EH (cell line): ENCODE results near the gene EFEMP2.

Experiments
- DNase-seq: peaks from one replicate; pipeline ENCODE4 v3.0.0-alpha.2; 2015; ENCODE audit warnings: low read depth

EFEMP2 gene

DNA sequence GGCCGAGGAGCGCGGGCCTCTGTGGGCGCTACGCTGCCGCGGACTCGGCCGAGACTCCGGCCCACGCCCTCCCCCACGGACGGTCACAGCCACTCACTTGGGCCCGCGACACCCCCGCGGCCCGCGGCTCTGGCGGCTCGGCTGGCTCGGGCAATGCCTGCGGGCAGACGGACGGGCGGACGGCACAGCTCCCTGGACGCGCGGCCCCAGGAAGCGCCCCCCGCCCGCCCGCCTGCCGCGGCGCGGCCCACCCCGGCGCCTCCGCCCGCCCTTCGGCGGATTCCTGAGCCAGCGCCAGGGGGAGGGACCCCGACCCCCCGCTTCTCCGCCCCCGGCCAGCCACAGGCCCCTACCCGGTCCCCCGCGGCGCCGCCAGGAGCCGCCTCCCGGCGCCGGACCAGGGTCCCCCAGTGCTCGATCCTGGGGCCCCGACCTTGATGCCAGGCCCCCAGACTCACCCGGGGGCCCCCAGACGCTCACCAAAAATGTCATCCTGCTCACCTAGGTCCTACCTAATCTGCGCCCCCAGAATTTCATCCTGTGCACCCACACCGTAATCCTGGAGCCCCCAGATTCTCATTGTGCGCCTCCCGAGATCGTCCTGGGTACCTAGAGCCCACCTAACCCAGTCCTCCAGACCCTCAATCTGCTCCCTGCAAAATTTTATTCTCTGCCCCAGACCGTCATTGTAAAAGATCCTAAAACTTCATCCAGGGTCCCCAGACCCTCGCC is at the start of gene EFEMP2:
EFEMP2 (minus strand) TSS at position 215 of the 732 bp plus-strand sequence. CDS start 446 bp downstream, outside the sequence.
- DNase-seq: peak; percentile 75

DNA sequence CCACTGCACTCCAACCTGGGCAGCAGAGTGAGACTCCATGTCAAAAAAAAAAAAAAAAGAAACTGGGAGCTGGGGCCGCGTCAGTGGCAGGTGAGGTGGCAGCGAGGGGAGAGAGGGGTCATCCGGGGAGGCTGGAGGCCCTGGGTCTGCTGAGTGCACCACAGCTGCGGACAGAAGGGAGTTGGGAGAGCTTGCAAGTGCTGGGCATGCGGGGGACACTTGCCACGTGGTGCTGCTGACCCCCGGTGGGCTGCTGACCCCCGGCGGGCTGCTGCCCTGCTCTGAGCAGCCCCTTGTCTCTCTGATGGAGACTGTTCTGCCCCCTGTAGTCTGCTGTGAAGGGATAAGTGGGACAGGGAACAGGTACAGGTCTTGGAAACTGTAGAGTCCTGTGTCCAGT is 49.3 kb upstream of the EFEMP2 start:
- no peak for DNase-seq

DNA sequence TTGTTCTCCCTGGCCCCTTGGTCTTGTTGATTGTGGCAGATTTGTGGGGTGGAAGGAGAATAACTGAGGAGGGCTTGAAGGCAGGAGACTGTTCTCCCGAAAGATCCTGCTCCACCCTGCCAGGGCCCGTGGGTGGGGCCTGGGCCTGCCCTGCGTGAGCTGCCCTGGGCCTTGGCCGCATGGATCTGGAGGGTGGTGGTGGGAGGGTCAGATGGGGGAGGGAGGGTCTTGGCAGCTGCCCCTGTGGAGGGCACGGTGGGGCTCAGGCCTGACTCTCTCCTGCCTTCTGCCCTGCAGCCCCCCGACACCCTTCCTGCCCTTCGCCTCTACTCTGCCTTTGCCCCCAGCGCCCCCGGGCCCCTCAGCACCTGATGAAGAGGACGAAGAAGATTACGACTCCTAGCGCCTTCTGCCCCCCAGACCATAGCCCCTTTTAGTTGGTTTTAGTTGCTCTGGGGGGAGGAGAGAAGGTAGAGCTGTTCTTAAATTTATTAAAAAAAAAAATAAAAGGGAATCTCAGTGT is 48.5 kb upstream of the EFEMP2 start:
- DNase-seq: no peak

DNA sequence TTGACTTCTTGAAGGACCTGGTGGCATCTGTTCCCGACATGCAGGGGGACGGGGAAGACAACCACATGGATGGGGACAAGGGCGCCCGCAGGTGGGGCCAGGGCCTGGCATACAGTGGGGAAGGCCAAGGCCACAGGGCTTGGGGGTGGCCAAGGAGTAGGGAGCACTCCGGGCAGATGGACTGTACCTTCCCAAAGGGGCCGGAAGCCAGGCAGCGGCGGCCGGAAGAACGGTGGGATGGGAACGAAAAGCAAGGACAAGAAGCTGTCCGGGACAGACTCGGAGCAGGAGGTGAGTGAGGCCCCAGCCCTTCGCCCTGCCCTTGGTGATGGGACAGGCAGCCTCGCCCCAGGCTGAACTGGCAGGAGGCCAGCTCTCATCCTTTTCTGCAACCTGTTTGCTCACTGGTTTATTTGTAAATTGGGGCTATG is 47.8 kb upstream of the EFEMP2 start:
- no peak for DNase-seq

GRCh38 chr11:65919573-65920371 is 47.2 kb upstream of the EFEMP2 start:
- DNase-seq: no peak

DNA sequence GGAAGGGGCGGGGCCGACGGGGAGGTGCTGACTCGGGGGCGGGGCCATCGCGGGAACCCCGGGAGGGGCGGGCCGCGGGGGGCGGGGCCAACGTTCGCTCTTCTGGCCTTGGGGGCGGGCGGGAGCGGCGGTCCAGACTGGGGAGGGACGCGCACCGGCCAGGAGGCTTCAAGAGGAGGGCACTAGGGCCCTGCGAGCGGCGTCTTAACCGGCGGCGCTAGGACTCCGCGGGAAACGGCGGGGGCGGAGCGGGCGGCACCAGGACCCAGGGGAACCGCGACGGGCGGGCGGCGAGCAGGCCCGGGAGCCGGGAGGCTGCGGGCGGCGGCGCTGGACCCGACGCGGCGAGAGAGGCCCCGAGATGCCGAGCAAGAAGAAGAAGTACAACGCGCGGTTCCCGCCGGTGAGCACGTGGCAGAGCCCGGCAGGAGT is 46.6 kb upstream of the EFEMP2 start, which contains the start of gene DRAP1:
DRAP1 (plus strand) TSS at position 286 of the 432 bp plus-strand sequence; CDS start at position 362, 76 bp downstream.
- peak; percentile 99 for DNase-seq

DNA sequence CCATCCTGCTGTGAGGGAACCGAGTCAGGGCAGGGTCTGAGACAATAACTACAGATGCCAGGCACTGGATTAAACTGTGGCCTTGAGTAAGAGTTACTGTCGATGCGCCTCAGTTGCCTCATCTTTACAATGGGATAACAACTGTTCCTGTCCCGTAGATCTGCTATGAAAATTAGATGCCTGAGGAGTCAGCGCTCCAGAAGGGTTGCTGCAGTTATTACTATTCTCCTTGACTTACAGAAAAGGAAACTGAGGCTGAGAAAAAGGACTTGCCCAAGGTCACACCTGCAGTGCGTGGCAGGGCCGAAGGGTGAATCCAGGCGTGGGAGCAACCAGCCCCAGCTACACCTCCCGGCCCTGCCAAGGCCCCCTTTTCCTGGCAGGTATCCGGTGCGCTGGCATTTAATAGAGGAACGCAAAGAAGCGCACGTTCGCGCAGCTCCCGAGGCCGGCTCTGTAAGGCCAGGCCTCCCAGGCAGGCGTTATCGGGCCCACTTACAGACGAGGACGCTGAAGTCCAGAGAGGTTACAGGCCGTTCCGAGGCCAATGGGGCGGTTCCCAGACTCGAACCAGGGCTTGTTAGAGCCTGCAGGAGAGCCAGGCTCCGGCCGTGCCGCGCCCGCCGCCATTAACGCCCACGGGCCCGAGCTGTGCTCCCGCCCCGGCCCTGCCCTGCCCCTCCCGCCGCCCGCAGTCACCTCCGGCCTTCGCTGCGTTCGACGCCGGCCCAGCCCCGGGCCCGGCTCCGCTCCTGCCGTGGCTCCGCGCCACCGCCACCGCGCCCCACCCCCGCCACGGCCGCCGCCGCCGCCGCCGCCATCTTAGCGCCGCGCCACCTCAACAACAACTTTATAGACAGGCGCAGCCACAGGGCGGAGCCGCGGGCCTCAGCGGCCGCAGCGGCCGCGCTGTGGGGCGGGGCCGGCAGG is 45.9 kb upstream of the EFEMP2 start, which contains the start of gene C11orf68:
C11orf68 (minus strand) TSS at position 852 of the 930 bp plus-strand sequence; CDS start at position 821, 31 bp downstream.
- peak; percentile 47 for DNase-seq

- no peak for DNase-seq
These were observed 45.0 kb upstream of the EFEMP2 start for GRCh38 chr11:65917434-65918210.

DNA sequence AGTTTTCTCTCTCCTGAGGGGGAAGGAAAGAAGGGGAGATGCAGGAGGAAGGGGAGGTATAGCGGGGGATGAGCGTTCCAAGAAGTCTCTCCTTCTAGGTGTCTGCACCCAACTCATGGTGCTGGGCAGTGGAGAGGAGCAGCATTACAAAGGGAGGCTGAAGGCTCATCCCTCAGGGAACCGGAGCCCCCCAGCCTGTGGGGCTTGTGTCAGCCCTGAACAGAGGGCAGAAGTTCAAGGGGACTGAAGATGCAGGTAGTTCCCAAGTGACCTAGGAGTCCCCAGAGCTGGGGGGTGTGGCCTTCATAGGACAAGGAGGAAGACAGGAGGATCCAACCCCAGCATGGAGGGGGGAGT is 44.5 kb upstream of the EFEMP2 start:
- DNase-seq: no peak

- DNase-seq: no peak
These were observed 43.8 kb upstream of the EFEMP2 start for GRCh38 chr11:65916391-65916790.

DNA sequence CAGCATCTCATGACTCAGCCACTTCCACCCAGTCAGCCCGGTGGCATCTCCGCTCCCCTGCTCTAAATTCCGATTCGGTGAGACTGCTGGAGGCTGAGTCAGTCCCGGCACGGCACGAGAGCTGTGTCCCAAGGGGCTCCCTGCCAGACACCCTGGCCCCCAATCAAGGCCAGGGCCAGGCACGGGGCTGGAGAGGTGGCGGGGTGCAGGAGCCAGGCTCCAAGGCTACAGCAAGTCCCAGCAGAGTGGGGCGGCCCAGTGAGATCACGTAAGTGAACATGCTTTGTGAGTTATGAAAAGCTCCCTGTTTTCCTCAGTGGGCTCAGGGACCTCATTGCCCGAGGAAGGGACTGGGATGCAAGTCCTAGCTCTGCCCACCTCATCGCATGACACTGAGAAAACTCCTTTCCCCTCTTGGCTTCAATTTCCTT is 43.2 kb upstream of the EFEMP2 start:
- peak; percentile 99 for DNase-seq

DNA sequence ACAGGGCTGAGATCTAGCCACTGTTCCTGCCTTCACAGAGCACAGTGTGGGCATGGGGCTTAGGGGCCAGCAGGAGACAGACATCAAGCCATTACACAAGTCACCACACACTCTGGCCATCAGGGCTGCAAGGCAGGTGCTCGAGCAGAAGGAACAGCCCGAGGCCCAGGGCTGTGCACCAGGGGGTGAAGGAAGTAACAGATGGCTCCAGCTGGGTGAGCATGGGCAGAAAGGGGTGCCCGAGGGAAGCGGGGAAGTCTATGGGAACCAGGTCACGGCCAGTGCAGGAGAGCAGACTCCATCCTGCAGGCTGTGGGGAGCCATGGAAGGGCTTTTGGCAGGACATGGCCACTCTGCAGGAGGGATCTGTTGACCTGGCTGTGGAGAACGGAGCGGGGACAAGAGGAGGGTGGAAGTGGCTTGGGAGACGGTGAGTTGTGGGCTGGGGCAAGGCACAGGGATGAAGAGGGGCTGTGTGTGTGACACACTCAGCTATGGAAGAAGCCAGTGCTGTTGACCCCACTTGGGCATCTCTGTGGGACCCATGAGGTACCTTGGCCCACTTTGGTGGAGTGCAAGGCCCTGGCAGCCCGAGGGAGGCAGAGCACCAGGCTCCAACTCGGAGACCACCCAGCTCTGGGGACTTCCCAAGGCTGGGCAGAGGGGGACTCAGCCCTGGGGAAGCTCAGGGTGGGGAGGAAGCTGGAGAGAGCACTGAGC is 42.7 kb upstream of the EFEMP2 start:
- no peak for DNase-seq

- DNase-seq: peak; percentile 61
These were observed 40.2 kb upstream of the EFEMP2 start for GRCh38 chr11:65912845-65913244.

DNA sequence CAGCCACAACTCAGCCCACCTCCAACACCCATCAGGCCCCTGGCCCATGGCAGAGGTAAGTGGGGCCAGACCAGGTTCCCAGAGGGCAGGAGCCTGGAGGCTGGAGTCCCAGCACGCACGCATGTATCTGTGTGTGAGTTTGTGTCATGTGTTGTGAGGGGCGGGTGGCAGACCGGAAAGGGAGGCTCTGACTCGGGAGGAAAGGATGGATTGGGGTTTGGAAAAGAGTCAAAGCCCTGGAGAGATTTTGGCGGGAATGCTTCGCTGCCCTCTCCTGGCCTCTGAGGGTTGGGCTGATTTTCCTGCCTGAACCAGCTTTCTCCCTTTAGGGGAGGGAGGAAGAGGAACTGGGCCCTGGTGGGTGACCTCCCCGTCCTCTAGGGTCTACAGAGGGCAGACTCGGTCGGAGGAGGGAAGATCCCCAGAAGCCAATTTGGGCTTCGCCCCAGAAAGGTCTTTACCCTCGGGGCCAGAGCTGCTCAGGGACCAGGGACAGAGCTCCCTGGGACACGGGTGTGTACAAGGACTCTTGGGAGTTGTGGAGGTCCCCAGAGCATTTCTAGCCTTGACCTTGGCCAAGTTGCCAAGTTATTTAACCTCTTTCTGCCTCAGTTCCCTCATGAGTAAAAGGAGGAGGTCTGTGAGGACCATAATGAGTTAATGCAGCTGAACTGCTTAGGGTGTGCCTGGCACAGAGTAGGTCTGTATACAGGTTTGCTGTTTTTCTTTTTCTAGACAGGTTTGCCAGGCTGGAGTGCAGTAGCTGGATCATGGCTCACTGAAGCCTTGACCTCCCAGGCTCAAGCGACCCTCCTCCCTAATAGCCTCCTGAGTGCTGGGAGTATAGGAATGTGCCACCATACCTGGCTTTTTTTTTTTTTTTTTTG is 39.3 kb upstream of the EFEMP2 start:
- DNase-seq: peak; percentile 94

DNA sequence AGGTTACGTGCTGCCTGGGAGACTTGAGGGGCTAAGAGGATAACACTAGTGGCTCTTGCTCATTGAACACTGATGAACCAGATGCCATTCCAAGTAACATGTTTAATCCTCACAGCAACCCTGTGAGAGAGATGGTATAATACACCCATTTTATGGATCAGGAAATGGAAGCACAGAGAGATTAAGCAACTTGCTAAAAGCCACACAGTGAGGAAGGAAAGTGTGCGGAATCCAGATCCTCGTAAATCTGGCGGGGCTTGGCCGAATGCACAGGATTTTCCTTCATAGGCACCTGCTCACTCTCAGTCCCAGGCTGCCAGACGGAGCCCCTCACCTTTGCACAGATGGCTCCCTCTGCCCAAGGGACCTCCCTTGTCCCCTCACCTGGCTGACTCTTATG is 35.3 kb upstream of the EFEMP2 start:
- DNase-seq: no peak

DNA sequence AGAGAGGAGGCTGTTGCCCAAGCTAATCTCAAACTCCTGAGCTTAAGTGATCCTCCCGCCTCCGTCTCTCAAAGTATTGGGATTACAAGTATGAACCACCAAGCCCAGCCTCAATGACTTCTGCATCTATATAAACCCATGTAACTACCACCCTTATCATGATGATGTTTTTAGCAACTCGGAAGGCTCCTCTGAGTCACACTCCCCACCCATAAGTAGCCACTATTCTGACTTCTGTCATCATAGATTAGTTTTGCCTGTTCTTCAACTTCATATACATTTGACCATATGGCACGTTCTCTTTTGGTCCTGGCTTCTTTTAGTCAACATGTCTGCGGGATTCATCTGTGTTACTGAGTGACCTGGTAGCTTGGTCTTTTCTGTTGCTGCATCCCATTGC is 34.0 kb upstream of the EFEMP2 start:
- DNase-seq: peak; percentile 48

GRCh38 chr11:65903715-65904114 is 31.1 kb upstream of the EFEMP2 start:
- DNase-seq: no peak

- DNase-seq: peak; percentile 97
These were observed 30.5 kb upstream of the EFEMP2 start for GRCh38 chr11:65903068-65903481.

- DNase-seq: no peak
These were observed 28.2 kb upstream of the EFEMP2 start for GRCh38 chr11:65900899-65901180.
